GM19240 (cell line): ENCODE results near the gene VPS35.
"Not testable (repeated sequence)": the region's sequence is repeated elsewhere in the genome, so short reads cannot be mapped to it uniquely, and the experiment has no call there.

Source experiments
- DNase-seq: peaks from one replicate; pipeline ENCODE4 v3.0.0; 2011; ENCODE audit warnings: low spot score; ENCODE audit not compliant: insufficient read length

VPS35 gene

DNA sequence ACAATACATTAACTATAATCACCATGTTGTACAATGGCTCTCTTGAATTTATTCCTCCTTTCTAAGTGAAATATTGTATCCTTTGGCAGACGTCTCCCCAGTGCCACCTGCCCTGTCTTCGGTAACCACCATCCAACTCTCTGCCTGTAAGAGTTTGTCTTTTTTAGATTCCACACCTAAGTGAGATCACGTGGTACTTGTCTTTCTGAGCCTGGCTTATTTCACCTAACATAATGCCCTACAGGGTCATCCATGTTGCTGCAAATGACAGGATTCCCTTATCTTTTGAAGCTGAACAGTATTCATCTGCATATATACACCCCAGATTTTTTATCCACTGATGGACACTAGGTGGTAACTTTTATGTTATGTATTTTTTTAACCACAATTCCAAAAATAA, 24.7 kb upstream of the VPS35 start:
- DNase-seq: no peak

DNA sequence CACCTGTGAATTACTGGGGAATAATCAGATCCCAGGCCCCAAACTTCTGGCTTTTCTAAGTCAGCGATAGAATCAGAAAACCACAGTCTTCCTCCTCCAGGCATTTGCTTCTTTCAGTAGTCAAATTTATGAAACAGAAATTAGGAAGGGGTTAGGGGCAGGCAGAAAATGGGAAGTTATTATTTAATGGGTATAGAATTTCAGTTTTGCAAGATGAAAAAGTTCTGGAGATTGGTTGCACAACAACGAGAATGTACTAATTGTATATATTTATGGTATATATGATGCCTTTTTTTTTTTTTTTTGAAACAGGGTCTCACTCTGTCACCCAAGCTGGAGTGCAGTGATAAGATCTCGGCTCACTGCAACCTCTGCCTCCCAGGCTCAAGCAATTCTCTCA, 23.9 kb upstream of the VPS35 start:
- DNase-seq: no peak

DNA sequence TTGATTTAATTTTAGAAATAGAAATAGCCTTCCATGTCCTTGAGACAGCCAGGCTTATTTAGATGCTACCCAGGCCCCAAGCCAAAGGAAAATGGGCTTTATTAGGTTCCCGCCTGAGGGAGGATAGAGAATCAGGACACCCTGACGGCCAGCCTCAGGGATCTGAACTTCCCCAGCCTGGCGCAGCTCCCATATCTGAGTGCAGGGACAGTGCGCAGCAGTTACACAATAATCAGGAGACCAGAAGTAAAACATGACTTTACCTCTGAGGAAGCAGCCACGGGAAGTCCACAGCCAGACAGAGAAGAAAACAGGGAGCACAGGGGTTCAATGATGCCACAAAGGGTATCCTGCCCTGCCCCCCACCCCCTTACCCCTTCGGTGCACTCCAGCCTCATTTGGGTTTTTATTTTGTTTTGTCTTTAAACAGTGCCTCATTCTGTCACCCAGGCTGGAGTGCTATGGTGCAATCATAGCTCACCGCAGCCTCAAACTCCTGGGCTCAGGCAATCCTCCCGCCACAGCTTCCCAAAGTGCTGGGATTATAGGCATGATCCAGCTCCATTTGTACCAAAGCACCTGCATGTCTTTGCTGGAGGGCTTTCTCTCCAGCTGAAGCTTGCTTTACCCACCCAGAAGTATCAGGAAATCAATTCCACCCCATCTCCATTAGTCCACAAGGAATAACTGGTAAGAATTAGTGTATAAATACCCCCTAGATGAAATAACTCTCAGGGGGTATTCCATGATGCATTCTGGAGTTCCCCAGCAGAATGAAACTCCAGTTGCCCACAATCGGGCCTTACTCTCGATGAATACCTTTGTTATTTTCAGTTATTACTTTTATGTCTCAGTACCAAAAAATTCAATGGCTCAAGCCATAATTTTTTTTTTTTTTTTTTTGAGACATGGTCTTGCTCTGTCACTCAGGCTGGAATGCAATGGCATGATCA, 22.4 kb upstream of the VPS35 start:
- DNase-seq: no peak

DNA sequence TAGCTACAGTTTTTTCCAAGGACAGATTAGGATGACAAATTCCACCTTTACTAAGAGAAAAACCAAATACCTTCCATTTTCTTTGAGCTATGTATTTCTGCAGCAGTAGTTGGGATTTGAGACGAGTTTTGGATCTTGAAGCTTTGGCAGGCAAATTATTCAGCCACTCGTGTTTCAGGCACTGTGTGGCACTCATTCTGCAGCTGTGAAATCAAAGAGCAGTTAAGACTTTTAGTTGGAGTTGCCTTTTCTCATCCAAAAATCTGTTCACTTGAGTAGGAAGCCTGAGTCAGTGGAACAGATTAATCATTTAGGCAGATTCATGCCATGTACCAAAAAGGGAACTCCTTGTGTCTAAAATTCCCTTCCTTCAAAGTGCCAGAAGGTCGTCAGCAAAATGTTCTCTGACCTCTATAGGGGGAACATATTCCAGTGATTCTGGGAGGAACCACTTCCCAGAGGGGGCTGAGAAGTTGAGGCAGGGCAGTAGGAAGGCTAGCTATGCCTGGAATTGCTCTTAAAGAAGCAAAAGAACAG, 20.6 kb upstream of the VPS35 start:
- DNase-seq: no peak

DNA sequence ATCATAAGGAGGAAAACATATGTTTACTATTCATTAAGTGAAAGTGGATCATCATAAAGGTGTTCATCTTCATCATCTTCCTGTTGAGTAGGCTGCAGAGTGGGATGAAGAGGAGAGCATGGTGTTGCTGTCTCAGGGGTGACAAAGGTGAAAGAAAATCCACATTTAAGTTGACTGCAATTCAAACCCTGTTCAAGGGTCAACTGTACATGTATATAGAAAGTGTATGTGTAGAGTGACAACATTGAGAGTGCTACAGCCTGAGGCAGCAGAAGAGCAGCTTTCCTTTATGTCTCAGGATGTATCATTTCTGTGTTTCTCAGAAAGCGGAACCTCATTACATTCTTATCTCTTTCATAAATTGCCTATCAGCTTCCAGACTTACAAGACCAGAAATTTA, 17.7 kb upstream of the VPS35 start:
- no peak for DNase-seq

DNA sequence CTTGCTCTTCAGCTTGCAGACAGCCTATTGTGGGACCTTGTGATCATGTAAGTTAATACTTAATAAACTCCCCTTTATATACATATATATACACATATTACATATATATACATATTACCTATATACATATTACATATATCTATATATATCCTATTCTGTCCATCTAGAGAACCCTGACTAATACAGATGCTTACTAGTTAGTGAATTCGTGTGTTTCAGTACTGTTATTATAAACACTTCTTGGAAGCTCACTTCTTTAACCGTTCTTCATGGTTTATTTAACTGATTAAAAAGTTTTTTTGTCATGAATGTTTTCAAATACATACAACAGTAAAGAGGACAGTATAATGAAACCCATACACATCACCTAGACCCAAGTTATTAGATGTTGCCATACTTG, 13.1 kb upstream of the VPS35 start:
- no peak for DNase-seq

DNA sequence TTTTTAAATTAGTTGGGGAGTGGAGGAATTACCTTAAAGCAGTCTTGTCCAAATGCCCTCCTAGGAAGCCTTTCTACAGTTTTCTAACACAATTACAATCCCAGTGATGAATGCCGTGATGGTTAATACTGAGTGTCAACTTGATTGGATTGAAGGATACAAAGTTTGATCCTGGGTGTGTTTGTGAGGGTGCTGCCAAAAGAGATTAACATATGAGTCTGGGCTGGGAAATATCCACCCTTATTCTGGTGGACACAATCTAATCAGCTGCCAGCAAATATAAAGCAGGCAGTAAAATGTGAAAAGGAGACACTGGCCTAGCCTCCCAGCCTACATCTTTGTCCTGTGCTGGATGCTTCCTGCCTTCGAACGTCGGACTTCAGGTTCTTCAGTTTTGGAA, 12.6 kb upstream of the VPS35 start:
- DNase-seq: no peak

DNA sequence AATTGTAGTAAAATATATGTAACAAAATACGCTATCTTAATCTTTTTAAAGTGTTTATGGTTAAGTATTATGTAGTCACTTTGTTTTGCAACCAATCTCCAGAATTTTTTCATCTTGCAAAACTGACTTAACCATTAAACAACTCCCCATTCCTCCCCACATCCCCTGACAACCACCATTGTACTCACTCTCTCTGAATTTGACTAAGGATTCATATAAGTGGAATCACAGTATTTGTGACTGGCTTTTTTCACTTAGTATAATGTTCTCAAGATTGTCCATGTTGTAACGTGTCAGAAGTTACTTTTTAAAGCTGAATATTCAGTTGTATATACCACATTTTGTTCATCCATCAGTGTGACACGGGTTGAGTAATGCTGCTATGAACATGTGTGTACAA, 11.1 kb upstream of the VPS35 start:
- DNase-seq: no peak

DNA sequence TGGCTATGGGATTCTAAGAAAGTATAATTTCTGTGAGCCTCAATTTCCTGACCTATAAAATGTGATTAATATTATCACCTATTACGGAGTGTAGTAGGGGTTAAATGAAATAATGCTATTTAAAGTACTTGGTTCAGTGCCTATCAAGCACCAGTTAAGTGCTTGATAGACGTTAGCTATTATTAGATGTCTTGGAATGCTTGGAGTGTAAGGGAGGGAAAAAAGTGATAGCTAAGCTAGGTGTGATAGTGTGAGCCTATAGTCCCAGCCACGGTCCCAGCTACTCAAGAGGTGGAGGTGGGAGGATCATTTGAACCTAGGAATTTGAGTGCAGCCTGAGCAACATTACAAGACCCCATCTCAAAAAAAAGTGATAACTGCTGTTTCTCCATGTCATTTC, 8.0 kb upstream of the VPS35 start:
- no peak for DNase-seq

DNA sequence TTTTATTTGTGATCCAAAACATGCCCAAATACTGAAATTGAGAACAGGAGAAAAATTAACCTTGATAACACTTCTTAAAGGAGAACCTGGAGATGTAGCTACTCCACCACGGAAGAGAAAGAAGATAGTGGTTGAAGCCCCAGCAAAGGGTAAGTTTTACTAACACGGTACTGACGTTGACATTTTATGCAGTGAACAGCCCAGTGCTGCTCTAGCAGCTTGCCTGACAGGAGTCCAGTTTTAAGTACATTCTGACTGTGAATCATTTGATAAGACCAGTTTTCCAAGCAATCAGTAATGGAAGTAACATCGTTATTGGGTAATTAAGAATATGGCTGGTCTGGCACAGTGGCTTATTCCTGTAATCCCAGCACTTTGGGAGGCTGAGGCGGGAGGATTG, 7.0 kb upstream of the VPS35 start:
- DNase-seq: no peak

DNA sequence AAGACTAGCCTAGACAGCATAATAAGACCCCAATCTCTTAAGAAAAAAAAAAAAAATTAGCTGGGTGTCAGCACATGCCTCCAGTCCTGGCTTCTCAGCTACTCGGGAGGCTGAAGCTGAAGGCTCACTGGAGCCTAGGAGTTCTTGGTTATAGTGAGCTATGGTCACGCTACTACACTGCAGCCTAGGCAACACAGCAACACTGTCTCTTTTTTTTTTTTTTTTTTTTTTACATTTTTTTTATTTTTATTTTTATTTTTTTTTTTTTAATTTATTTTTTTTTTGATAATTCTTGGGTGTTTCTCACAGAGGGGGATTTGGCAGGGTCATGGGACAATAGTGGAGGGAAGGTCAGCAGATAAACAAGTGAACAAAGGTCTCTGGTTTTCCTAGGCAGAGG, 4.6 kb upstream of the VPS35 start:
- DNase-seq: no peak

DNA sequence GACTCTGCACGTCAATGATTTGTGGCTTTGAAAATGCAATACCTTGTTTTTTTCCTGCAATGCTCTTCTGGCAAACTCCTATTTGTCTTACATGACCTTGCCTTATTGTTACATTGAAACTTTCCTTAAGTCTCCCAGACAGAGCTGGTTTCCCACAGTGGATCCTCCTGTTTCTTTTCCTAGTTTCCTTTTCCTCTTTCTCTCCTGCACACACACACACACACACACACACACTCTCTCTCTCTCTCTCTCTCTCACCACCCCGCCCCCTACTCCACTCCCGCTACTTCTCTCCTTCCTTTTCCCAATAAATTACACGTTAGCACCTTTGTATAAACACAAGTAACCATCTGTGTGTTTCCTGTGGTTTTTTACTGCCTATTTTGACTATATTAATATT, 2.7 kb upstream of the VPS35 start:
- no peak for DNase-seq

DNA sequence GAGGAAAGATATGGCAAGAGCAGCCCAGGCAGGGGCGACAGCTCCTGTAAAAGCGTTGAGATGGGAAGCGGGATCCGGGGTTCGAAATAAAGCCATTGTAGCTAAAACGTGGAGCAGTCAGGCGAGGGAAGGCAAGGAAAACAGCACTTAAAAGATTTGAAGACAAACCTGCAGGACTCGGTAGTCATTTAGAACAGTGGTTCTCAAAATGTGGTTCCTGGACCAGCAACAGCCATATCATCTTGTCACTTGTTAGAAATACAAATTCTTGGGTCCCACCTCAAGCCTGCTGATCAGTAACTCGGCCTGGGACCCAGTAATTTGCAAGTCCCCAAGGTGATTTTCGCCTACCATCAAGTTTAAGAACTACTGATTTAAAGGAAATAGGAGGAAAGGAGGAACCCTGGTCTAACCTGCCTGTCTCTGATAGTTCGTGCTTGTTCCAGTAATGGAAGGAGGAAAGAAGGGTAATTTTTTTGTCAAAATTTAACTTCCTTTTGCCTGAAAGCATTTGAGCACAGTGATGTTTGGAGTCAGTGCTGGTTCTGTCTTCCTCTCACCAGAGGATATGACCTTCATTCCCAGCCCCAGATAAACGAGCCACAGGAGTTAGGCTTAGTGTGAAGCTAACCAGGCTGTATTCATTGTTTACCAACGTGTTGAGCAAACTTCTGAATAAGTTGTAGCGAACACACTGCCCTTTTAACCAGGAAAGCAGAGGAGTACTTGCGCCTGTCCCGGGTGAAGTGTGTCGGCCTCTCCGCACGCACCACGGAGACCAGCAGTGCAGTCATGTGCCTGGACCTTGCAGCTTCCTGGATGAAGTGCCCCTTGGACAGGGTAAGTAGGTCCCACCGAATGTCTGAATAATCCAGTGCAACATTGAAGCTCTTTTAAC, 1.6 kb upstream of the VPS35 start:
- DNase-seq: no peak

DNA sequence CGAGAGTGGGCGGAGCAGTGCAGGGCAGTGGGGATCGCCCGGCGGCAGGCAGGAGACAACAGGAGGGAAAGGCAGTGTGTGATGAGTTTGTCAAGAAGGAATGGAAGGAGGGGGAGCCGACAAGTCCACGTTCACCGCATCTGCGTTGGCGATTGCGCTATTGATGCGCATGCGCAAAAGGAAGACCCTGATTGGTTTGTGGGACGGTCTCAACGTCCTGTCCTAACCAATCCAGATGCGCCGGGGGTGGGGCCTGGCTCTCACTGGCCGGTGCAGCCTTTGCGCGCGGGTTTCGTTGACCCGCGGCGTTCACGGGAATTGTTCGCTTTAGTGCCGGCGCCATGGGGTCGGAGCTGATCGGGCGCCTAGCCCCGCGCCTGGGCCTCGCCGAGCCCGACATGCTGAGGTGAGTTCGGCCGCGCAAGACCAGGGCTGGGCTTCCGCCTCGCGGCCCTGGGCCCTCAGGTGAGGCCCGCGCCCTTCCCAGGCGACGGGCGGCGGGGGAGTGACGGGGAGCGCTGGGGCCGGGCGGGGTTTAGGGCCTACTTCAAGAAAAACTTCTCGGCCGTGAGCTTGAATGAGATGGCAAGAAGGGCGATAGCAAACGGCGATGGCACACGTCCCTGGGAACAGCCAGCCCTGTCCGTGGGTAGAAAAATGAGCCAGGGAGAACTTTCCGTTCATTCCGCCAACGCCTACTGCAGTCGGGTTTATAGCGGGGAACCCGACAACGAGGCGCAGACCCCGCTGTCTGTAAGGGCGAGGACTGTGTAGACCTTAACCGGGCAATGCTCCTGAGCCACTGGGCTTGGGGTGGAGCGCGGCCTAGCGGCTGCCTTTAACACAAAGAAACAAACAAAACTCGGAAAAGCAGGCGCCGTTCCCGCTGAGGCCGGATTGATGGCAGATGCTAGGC, 645 bp upstream of the VPS35 start, which contains the start of gene ORC6:
TSS of gene ORC6 (plus strand) at position 295 of the 916 bp plus-strand sequence. CDS start at position 342, 47 bp downstream.
- DNase-seq: peak; percentile 60

DNA sequence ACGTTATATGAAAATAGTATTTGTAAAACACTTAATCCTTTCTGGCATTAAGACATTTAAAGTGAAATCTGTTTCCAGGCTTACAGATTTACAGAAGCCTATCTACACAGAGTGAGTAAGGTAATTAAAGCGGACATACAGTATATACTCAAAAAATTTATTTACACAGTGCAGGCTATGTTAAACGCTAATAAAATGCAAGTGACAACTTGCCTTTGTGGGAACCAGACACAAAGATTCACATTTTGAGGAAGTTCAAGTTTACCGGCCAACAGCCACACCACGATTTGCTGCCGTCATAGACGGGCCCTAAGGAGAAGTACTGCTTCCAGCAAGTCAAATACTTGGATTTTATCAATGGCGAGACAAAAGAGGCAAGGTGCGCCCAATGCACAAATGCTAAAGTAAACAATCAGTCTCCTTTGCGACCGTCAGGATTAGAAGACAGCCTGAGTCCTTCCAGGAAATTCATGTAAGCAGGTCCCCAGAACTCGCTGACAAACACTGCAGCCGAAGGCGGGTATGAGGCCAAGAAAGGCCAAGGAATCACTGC, 801 bp downstream of the VPS35 start:
- DNase-seq: no peak

DNA sequence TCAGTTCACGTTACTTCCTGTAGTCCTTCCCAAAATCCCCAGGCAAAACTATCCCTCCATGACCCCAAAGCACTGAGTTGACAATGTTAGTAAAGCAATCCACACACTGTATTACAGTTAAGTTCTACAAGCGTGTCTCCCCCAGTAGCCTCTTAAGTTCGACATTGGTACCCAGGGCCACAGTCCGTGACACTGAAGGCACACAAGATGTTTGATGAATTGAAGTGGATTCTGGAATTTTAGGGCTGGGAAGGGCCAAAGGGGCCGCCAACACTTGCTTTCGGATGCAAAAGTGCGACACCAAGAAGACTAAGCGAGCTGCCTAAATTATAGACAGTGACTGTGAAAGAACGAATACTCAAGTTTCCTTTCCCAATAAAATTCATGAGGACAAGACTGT, 1.5 kb downstream of the VPS35 start:
- no peak for DNase-seq

DNA sequence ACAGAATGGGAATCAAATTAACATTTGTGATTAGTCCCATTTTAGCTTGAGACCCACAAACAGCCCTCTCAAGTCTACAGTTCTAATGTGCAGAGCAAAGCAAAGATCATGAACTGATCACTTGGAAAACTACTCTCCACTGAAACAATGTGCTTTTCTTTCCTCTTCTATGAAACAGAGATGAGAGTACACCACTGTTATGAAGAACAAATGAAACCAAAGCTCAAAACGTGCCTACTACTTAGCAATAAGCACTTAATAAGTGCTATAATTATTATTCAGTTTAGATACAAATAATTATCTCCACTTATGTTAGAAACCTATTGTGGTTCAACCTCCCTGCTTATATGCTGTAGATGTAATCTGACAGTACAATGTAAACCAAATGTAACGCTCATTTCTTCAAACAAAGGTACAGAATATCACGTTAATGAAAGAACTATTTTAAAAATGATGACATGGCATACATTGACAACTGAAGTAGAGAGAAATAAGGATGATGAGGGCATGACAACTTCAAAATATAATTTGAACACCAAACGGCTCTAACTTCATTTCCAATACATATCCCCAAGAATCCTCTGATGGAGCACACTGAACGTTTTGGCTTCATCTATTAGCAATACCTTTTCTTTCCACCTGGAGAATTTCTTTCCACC, 2.0 kb downstream of the VPS35 start:
- no peak for DNase-seq

DNA sequence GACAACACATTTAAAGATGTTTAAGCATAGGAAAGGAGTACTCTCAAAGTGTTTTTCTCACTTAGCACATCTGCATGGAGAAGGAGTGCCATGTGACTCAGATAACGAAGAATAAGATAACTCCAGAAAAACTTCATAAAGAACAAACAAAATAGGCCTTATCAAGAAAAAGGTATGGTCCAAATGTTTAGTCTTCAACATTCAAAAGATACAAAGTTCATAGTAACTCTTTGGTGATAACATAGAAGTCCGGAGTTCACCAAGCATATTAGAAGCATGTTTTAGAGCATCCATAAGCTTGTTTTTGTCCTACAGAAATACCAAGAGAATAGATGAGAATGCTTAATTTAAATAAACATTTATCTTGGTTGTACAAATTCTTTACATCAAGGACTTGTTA, 7.1 kb downstream of the VPS35 start:
- DNase-seq: not testable (repeated sequence)

DNA sequence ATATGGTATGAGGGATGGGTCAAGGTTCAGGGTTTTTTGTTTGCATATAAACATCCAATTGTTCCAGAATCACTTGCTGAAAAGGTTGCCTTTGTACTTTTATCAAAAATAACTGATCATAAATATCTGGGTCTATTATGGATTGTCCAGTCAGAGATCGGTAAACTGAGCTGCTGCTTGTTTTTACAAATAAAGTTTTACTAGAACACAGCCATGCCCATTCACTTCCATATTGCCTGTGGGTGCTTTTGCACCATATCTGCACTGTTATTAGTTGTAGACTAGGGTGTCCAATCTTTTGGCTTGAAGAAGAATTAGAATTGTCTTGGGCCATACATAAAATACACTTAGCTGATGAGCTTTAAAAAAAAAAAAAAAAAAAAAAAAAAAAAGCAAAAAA, 11.0 kb downstream of the VPS35 start:
- not testable (repeated sequence) for DNase-seq
